HUES6 (cell line): Measurements from ENCODE around the gene TMEM106C.

Source experiments
- H3K27ac ChIP-seq: 2 replicates; pipeline ENCODE4 v1.7.0; 2013; ENCODE audit warnings: low read depth, mild to moderate bottlenecking, low read length, inconsistent platforms
- H3K27me3 ChIP-seq: 2 replicates; pipeline ENCODE4 v1.6.1; 2013; ENCODE audit warnings: low read length; ENCODE audit not compliant: control insufficient read depth, insufficient read depth
- H3K36me3 ChIP-seq: 2 replicates; pipeline ENCODE4 v1.6.1; 2013; ENCODE audit warnings: low read length; ENCODE audit not compliant: control insufficient read depth, insufficient read depth
- H3K4me1 ChIP-seq: 2 replicates; pipeline ENCODE4 v1.6.1; 2013; ENCODE audit warnings: low read length; ENCODE audit not compliant: control insufficient read depth, insufficient read depth
- H3K4me3 ChIP-seq: 2 replicates; pipeline ENCODE4 v1.5.1; 2013; ENCODE audit warnings: low read depth, low read length
- H3K9ac ChIP-seq: one replicate; pipeline ENCODE4 v1.6.1; 2013; ENCODE audit warnings: mild to moderate bottlenecking, low read length
- H3K9me3 ChIP-seq: 2 replicates; pipeline ENCODE4 v1.6.1; 2013; ENCODE audit warnings: low read depth, low read length; ENCODE audit not compliant: control insufficient read depth, insufficient read depth

TMEM106C gene

GRCh38 chr12:47970843-47971242, 7.4 kb downstream of the TMEM106C start:
- Histone ChIP-seq H3K9me3 (no peaks in the 10 kb centered on the region), H3K4me1 (no peaks in the 10 kb centered on the region), H3K27ac (no peak overlapping the region), H3K36me3 (no peaks in the 10 kb centered on the region), H3K9ac (no peak overlapping the region), H3K27me3 (peaks cover 93% of the 10 kb centered on the region), H3K4me3 (no peak overlapping the region)

- Histone ChIP-seq H3K4me1 (no peaks in the 10 kb centered on the region), H3K9ac (no peak overlapping the region), H3K36me3 (no peaks in the 10 kb centered on the region), H3K27ac (no peak overlapping the region), H3K27me3 (peaks cover 94% of the 10 kb centered on the region), H3K9me3 (no peaks in the 10 kb centered on the region), H3K4me3 (no peak overlapping the region)
Measured at GRCh38 chr12:47972895-47973294, 9.5 kb downstream of the TMEM106C start.

- H3K27me3 ChIP-seq = peaks cover 94% of the 10 kb centered on the region
- H3K4me1 ChIP-seq = no peaks in the 10 kb centered on the region
- no peak overlapping the region for H3K9ac ChIP-seq
- H3K9me3 ChIP-seq = no peaks in the 10 kb centered on the region
- H3K27ac ChIP-seq = no peak overlapping the region
- H3K36me3 ChIP-seq = no peaks in the 10 kb centered on the region
- H3K4me3 ChIP-seq = no peak overlapping the region
Measured at GRCh38 chr12:47973870-47974269, 10.5 kb downstream of the TMEM106C start.

- peaks cover 93% of the 10 kb centered on the region for H3K27me3 ChIP-seq
- no peak overlapping the region for H3K27ac ChIP-seq
- no peaks in the 10 kb centered on the region for H3K36me3 ChIP-seq
- H3K9ac ChIP-seq = no peak overlapping the region
- no peaks in the 10 kb centered on the region for H3K4me1 ChIP-seq
- no peak overlapping the region for H3K4me3 ChIP-seq
- no peaks in the 10 kb centered on the region for H3K9me3 ChIP-seq
Measured at GRCh38 chr12:47975036-47975620, 11.7 kb downstream of the TMEM106C start.

GRCh38 chr12:47975816-47976215, 12.4 kb downstream of the TMEM106C start:
- H3K27ac ChIP-seq = no peak overlapping the region
- H3K27me3 ChIP-seq = peaks cover 93% of the 10 kb centered on the region
- H3K9ac ChIP-seq = no peak overlapping the region
- no peaks in the 10 kb centered on the region for H3K4me1 ChIP-seq
- no peaks in the 10 kb centered on the region for H3K9me3 ChIP-seq
- no peak overlapping the region for H3K4me3 ChIP-seq
- no peaks in the 10 kb centered on the region for H3K36me3 ChIP-seq

GRCh38 chr12:47977046-47977771, 13.8 kb downstream of the TMEM106C start:
- no peak overlapping the region for H3K9ac ChIP-seq
- no peaks in the 10 kb centered on the region for H3K36me3 ChIP-seq
- no peaks in the 10 kb centered on the region for H3K9me3 ChIP-seq
- H3K4me1 ChIP-seq = no peaks in the 10 kb centered on the region
- H3K27ac ChIP-seq = no peak overlapping the region
- H3K27me3 ChIP-seq = peaks cover 99% of the 10 kb centered on the region
- no peak overlapping the region for H3K4me3 ChIP-seq

- Histone ChIP-seq H3K4me1 (no peaks in the 10 kb centered on the region), H3K27me3 (peaks cover 99% of the 10 kb centered on the region), H3K36me3 (no peaks in the 10 kb centered on the region), H3K9me3 (no peaks in the 10 kb centered on the region), H3K4me3 (no peak overlapping the region), H3K27ac (no peak overlapping the region), H3K9ac (no peak overlapping the region)
Measured at GRCh38 chr12:47977772-47978597, 14.6 kb downstream of the TMEM106C start.

- Histone ChIP-seq H3K36me3 (no peaks in the 10 kb centered on the region), H3K9me3 (no peaks in the 10 kb centered on the region), H3K27me3 (peaks cover 99% of the 10 kb centered on the region), H3K9ac (no peak overlapping the region), H3K27ac (no peak overlapping the region), H3K4me1 (no peaks in the 10 kb centered on the region), H3K4me3 (no peak overlapping the region)
Measured at GRCh38 chr12:47978598-47978873, 15.1 kb downstream of the TMEM106C start.

- peaks cover 99% of the 10 kb centered on the region for H3K27me3 ChIP-seq
- no peaks in the 10 kb centered on the region for H3K9me3 ChIP-seq
- H3K27ac ChIP-seq = no peak overlapping the region
- H3K4me3 ChIP-seq = no peak overlapping the region
- H3K4me1 ChIP-seq = no peaks in the 10 kb centered on the region
- no peaks in the 10 kb centered on the region for H3K36me3 ChIP-seq
- no peak overlapping the region for H3K9ac ChIP-seq
Measured at GRCh38 chr12:47979166-47979565, 15.8 kb downstream of the TMEM106C start.

GRCh38 chr12:47979686-47980085, 16.3 kb downstream of the TMEM106C start:
- Histone ChIP-seq H3K27me3 (peaks cover 99% of the 10 kb centered on the region), H3K27ac (no peak overlapping the region), H3K4me3 (no peak overlapping the region), H3K9ac (no peak overlapping the region), H3K4me1 (no peaks in the 10 kb centered on the region), H3K9me3 (no peaks in the 10 kb centered on the region), H3K36me3 (no peaks in the 10 kb centered on the region)

GRCh38 chr12:47980197-47980596, 16.8 kb downstream of the TMEM106C start:
- Histone ChIP-seq H3K4me1 (no peaks in the 10 kb centered on the region), H3K36me3 (no peaks in the 10 kb centered on the region)

More at GRCh38 chr12:47980197-47980596, 16.8 kb downstream of the TMEM106C start:
- H3K27ac ChIP-seq = no peak overlapping the region
- no peak overlapping the region for H3K4me3 ChIP-seq
- no peak overlapping the region for H3K9ac ChIP-seq
- peaks cover 99% of the 10 kb centered on the region for H3K27me3 ChIP-seq
- H3K9me3 ChIP-seq = no peaks in the 10 kb centered on the region
